Measurements from ENCODE around the gene ADAM12. TPM values are rescaled to one million over a fixed set of nuclear protein-coding genes. Genes with fewer than 3 reads are reported as not detected.

Gene ADAM12
- total and polyA plus RNA-seq, 2 of the 13 experiments (the other 11 are each of a cell fraction or from before 2014, with no cell fraction given), result not detected

GRCh38 chr10:126226988-126227761, 161.1 kb downstream of the ADAM12 start:
- Histone ChIP-seq H3K36me3 (replicated peaks in 1 of 2; ENCODE audit: control insufficient read depth in 1 of 2, insufficient read depth in 2 of 2, low read length in 2 of 2) (no peaks in the 10 kb centered on the region), H3K27me3 (ENCODE audit: control insufficient read depth in 1 of 2, insufficient read depth in 2 of 2, low read length in 2 of 2) (peaks cover 0 to 24% of the 10 kb centered on the region in 2 experiments; a peak in 2 of 5 replicates), H4K20me1 (ENCODE audit: insufficient read depth, low read length) (no peaks in the 10 kb centered on the region), H3K9me3 (ENCODE audit: low read length) (no peaks in the 10 kb centered on the region), H2AFZ (ENCODE audit: low read length) (no peak overlapping the region), H3K4me1 (ENCODE audit: insufficient read depth, low read length) (no peaks in the 10 kb centered on the region), H3K9ac (ENCODE audit: insufficient read depth, low read depth, low read length) (no peak overlapping the region), H3K4me2 (ENCODE audit: low read depth, low read length) (no peak overlapping the region), H3K79me2 (ENCODE audit: insufficient read depth, low read length) (no peaks in the 10 kb centered on the region), H3K27ac (ENCODE audit: extremely low read length, insufficient read depth, low read length) (no peak overlapping the region), H3K4me3 (replicated peaks in 1 of 3; ENCODE audit: insufficient read depth in 1 of 3, low read depth in 2 of 3, low read length in 3 of 3) (no peak overlapping the region)
- intact Hi-C loops (cut with micrococcal nuclease; ENCODE audit: unreplicated experiment), result no loop called here
- ChIA-PET CTCF (ENCODE audit: low intra/inter-chr PET ratio, low total read pairs) (no interaction called here), POLR2A (no interaction called here)
- FAIRE-seq (no peak), DNase-seq (ENCODE audit: low spot score) (no peak), ATAC-seq (no peak)
- 18% methylated on average over 10 of the region's 10 CpGs for WGBS (ENCODE audit: low lambda C conversion rate)
- BruUV-seq (replicated peaks), result no TSS peak
- in situ Hi-C loops (cut with HindIII; ENCODE audit: extremely low pct_ligation_motif_present, low pct_unique_long_range_greater_than_20kb), result no loop called here
- TF ChIP-seq MAX (IDR thresholded peaks at IDR 0.05) (no peak), NR1H2 (CRISPR knock-in tag; IDR thresholded peaks at IDR 0.05; ENCODE audit: borderline replicate concordance, low read depth) (no peak), ZFAT (CRISPR knock-in tag; conservative IDR thresholded peaks at IDR 0.05) (no peak), POLR2A (IDR thresholded peaks at IDR 0.05; ENCODE audit: insufficient read depth in 1 of 2, low read depth in 2 of 2, low read length in 2 of 2) (no peak), SOX6 (IDR thresholded peaks at IDR 0.05) (0 out of 2 replicates have a peak, but pooled peaks have one; percentile 38), SOX6 (CRISPR knock-in tag; IDR thresholded peaks at IDR 0.05) (no peak), ZNF687 (CRISPR knock-in tag; IDR thresholded peaks at IDR 0.05) (no peak), ZSCAN22 (CRISPR knock-in tag; IDR thresholded peaks at IDR 0.05) (no peak), MAFK (conservative IDR thresholded peaks at IDR 0.05 in 1 of 2, IDR thresholded peaks at IDR 0.05 in 1 of 2; ENCODE audit: low read length in 2 of 2) (peak; percentile 44 to 59; a peak in 3 of 4 replicates), MTF2 (CRISPR knock-in tag; IDR thresholded peaks at IDR 0.05; ENCODE audit: borderline replicate concordance) (no peak), SMAD9 (CRISPR knock-in tag; IDR thresholded peaks at IDR 0.05) (no peak)
- TF ChIP-seq, protein P1, sequence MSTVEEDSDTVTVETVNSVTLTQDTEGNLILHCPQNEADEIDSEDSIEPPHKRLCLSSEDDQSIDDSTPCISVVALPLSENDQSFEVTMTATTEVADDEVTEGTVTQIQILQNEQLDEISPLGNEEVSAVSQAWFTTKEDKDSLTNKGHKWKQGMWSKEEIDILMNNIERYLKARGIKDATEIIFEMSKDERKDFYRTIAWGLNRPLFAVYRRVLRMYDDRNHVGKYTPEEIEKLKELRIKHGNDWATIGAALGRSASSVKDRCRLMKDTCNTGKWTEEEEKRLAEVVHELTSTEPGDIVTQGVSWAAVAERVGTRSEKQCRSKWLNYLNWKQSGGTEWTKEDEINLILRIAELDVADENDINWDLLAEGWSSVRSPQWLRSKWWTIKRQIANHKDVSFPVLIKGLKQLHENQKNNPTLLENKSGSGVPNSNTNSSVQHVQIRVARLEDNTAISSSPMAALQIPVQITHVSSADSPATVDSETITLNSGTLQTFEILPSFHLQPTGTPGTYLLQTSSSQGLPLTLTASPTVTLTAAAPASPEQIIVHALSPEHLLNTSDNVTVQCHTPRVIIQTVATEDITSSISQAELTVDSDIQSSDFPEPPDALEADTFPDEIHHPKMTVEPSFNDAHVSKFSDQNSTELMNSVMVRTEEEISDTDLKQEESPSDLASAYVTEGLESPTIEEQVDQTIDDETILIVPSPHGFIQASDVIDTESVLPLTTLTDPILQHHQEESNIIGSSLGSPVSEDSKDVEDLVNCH (CRISPR knock-in tag; IDR thresholded peaks at IDR 0.05), result no peak
- TF ChIP-seq, protein P2, sequence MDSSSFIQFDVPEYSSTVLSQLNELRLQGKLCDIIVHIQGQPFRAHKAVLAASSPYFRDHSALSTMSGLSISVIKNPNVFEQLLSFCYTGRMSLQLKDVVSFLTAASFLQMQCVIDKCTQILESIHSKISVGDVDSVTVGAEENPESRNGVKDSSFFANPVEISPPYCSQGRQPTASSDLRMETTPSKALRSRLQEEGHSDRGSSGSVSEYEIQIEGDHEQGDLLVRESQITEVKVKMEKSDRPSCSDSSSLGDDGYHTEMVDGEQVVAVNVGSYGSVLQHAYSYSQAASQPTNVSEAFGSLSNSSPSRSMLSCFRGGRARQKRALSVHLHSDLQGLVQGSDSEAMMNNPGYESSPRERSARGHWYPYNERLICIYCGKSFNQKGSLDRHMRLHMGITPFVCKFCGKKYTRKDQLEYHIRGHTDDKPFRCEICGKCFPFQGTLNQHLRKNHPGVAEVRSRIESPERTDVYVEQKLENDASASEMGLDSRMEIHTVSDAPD (CRISPR knock-in tag; IDR thresholded peaks at IDR 0.05), result no peak
